IMR-90 (cell line): Measurements from ENCODE around the gene POLR3K. TPM values are rescaled to one million over a fixed set of nuclear protein-coding genes. Genes with fewer than 3 reads are reported as not detected.

ENCODE experiments used
- ATAC-seq: fragments of 200-7000 bp; cut with Tn5 transposase; 2 replicates; pipeline ENCODE4 v1.9.1; 2020; ENCODE audit warnings: low read depth, mild to moderate bottlenecking, moderate library complexity
- BruUV-seq: library from RNA; stranded (reverse); fragments of 400-500 nt; replicated peaks from 2 replicates; lab custom pipeline; 2021; lab: Mats Ljungman, UMichigan
- CTCF ChIA-PET: fragments of 300-600 bp; formaldehyde crosslinking; extraction: SDS; loops from one replicate; lab custom pipeline; 2021; ENCODE audit warnings: antibody characterized with exemption; lab: Yijun Ruan, JAX
- POLR2A ChIA-PET: fragments of 300-600 bp; sonication (Branson Sonifier 250); formaldehyde crosslinking; loops from one replicate; lab custom pipeline; 2022; ENCODE audit warnings: antibody characterized with exemption; ENCODE audit not compliant: unreplicated experiment; lab: Charles Lee
- DNase-seq: peaks from one replicate; pipeline ENCODE4 v3.0.0; 2013
- H2AFZ ChIP-seq: replicated peaks from 2 replicates; pipeline ENCODE3; 2013; ENCODE audit warnings: low read length, mild to moderate bottlenecking; ENCODE audit not compliant: poor library complexity
- H2AK5ac ChIP-seq: 2 replicates; pipeline ENCODE4 v1.6.1; 2013; ENCODE audit warnings: low read depth, low read length, inconsistent platforms
- H2AK9ac ChIP-seq: replicated peaks from 2 replicates; pipeline ENCODE3; 2013; ENCODE audit warnings: mild to moderate bottlenecking, low read depth, low read length, moderate library complexity; ENCODE audit not compliant: poor library complexity
- H2BK120ac ChIP-seq: 2 replicates; pipeline ENCODE4 v1.6.1; 2013; ENCODE audit warnings: low read depth, low read length, inconsistent platforms
- H2BK15ac ChIP-seq: 3 replicates; pipeline ENCODE4 v1.6.1; 2013; ENCODE audit warnings: low read depth, low read length, inconsistent platforms
- H2BK20ac ChIP-seq: 2 replicates; pipeline ENCODE4 v1.6.1; 2013; ENCODE audit warnings: low read depth, mild to moderate bottlenecking, inconsistent platforms, low read length, moderate library complexity
- H2BK5ac ChIP-seq: 2 replicates; pipeline ENCODE4 v1.6.1; 2013; ENCODE audit warnings: mild to moderate bottlenecking, low read depth, low read length, inconsistent platforms; ENCODE audit not compliant: poor library complexity, severe bottlenecking
- H3K14ac ChIP-seq: replicated peaks from 2 replicates; pipeline ENCODE4 v1.6.1; 2013; ENCODE audit warnings: low read depth, low read length, inconsistent platforms
- H3K18ac ChIP-seq: 2 replicates; pipeline ENCODE4 v1.6.1; 2013; ENCODE audit warnings: low read depth, low read length, control low read depth
- H3K23ac ChIP-seq: 2 replicates; pipeline ENCODE4 v1.6.1; 2013; ENCODE audit warnings: low read depth, low read length, inconsistent platforms
- H3K27ac ChIP-seq: 2 replicates; pipeline ENCODE4 v1.5.1; 2013; ENCODE audit warnings: mild to moderate bottlenecking, control low read depth, low read length; ENCODE audit not compliant: insufficient read depth
- H3K27me3 ChIP-seq: 2 replicates; pipeline ENCODE4 v1.6.1; 2013; ENCODE audit warnings: low read length; ENCODE audit not compliant: control insufficient read depth, insufficient read depth
- H3K36me3 ChIP-seq: 2 replicates; pipeline ENCODE4 v1.6.1; 2013; ENCODE audit warnings: low read length, mixed read lengths; ENCODE audit not compliant: control insufficient read depth, insufficient read depth
- H3K4ac ChIP-seq: 2 replicates; pipeline ENCODE4 v1.6.1; 2013; ENCODE audit warnings: low read depth, low read length, inconsistent platforms
- H3K4me1 ChIP-seq: 2 replicates; pipeline ENCODE4 v1.6.1; 2013; ENCODE audit warnings: low read length, mixed read lengths; ENCODE audit not compliant: control insufficient read depth, insufficient read depth
- H3K4me2 ChIP-seq: 2 replicates; pipeline ENCODE4 v1.6.1; 2013; ENCODE audit warnings: low read depth, mild to moderate bottlenecking, control low read depth, low read length, moderate library complexity
- H3K4me3 ChIP-seq: 2 replicates; pipeline ENCODE4 v1.5.1; 2013; ENCODE audit warnings: low read depth, mild to moderate bottlenecking, control low read depth, low read length, moderate library complexity; ENCODE audit not compliant: insufficient read depth
- H3K56ac ChIP-seq: 2 replicates; pipeline ENCODE4 v1.6.1; 2013; ENCODE audit warnings: low read length, inconsistent platforms; ENCODE audit not compliant: insufficient read depth; ENCODE audit errors: extremely low read depth
- H3K79me1 ChIP-seq, 2 experiments: 2 replicates each; pipeline ENCODE4 v1.6.1; 2013; ENCODE audit warnings: low read length in 2 of 2, inconsistent platforms in 1 of 2, low read depth in 1 of 2
- H3K9ac ChIP-seq: 2 replicates; pipeline ENCODE4 v1.6.1; 2013; ENCODE audit warnings: low read depth, low read length, control low read depth
- H3K9me1 ChIP-seq: 2 replicates; pipeline ENCODE4 v1.6.1; 2013; ENCODE audit warnings: low read length, inconsistent platforms; ENCODE audit not compliant: insufficient read depth
- H3K9me3 ChIP-seq: 2 replicates; pipeline ENCODE4 v1.6.1; 2013; ENCODE audit warnings: low read length; ENCODE audit not compliant: control insufficient read depth, insufficient read depth
- H4K20me1 ChIP-seq: 2 replicates; pipeline ENCODE4 v1.6.1; 2013; ENCODE audit warnings: low read length, inconsistent platforms; ENCODE audit not compliant: insufficient read depth
- H4K5ac ChIP-seq: 2 replicates; pipeline ENCODE4 v1.6.1; 2013; ENCODE audit warnings: mild to moderate bottlenecking, low read depth, low read length, control low read depth
- H4K8ac ChIP-seq, 2 experiments: 2 replicates each; pipeline ENCODE4 v1.6.1; 2013; ENCODE audit warnings: low read depth in 2 of 2, low read length in 2 of 2, control low read depth in 1 of 2, inconsistent platforms in 1 of 2
- H4K91ac ChIP-seq: 2 replicates; pipeline ENCODE4 v1.6.1; 2013; ENCODE audit warnings: low read depth, low read length, inconsistent platforms; ENCODE audit not compliant: insufficient read depth
- BHLHE40 ChIP-seq: fragments of 150-350 bp; IDR thresholded peaks from 2 replicates; pipeline ENCODE4 v1.6.1; 2016; ENCODE audit warnings: mild to moderate bottlenecking, low read depth, low read length
- CEBPB ChIP-seq: IDR thresholded peaks from 2 replicates; pipeline ENCODE4 v1.6.1; 2012; ENCODE audit warnings: low read depth, low read length, improper control_type of control experiment
- CHD1 ChIP-seq: IDR thresholded peaks from 2 replicates; pipeline ENCODE4 v1.6.1; 2012; ENCODE audit warnings: low read depth, low read length, improper control_type of control experiment
- CTCF ChIP-seq: conservative IDR thresholded peaks from 2 replicates; pipeline ENCODE4 v1.5.1; 2012; ENCODE audit warnings: mild to moderate bottlenecking, low read depth, low read length, improper control_type of control experiment
- FOS ChIP-seq: fragments of 150-350 bp; IDR thresholded peaks from 2 replicates; pipeline ENCODE4 v1.6.1; 2016; ENCODE audit warnings: low read depth, low read length
- MAFK ChIP-seq: IDR thresholded peaks from 2 replicates; pipeline ENCODE4 v1.6.1; 2012; ENCODE audit warnings: low read depth, low read length, improper control_type of control experiment
- MAZ ChIP-seq: IDR thresholded peaks from 2 replicates; pipeline ENCODE4 v1.6.1; 2012; ENCODE audit warnings: low read depth, mild to moderate bottlenecking, low read length, improper control_type of control experiment, moderate library complexity, borderline replicate concordance
- MXI1 ChIP-seq: IDR thresholded peaks from 2 replicates; pipeline ENCODE4 v1.6.1; 2012; ENCODE audit warnings: low read depth, mild to moderate bottlenecking, low read length, moderate library complexity, borderline replicate concordance
- NFE2L2 ChIP-seq: fragments of 150-350 bp; IDR thresholded peaks from 2 replicates; pipeline ENCODE4 v1.6.1; 2016; ENCODE audit warnings: low read depth, mild to moderate bottlenecking, low read length
- RAD21 ChIP-seq: IDR thresholded peaks from 2 replicates; pipeline ENCODE4 v1.6.1; 2012; ENCODE audit warnings: low read length, improper control_type of control experiment
- RCOR1 ChIP-seq: IDR thresholded peaks from 2 replicates; pipeline ENCODE4 v1.6.1; 2012; ENCODE audit warnings: mild to moderate bottlenecking, low read length, improper control_type of control experiment; ENCODE audit not compliant: insufficient replicate concordance
- RFX5 ChIP-seq: IDR thresholded peaks from 2 replicates; pipeline ENCODE4 v1.8.0; 2012; ENCODE audit warnings: low read depth, mild to moderate bottlenecking, low read length, moderate library complexity
- SMC3 ChIP-seq: fragments of 150-350 bp; IDR thresholded peaks from 2 replicates; pipeline ENCODE4 v1.6.1; 2016; ENCODE audit warnings: low read depth, mild to moderate bottlenecking, antibody characterized with exemption, low read length, moderate library complexity
- USF2 ChIP-seq: fragments of 150-350 bp; IDR thresholded peaks from 2 replicates; pipeline ENCODE4 v1.6.1; 2017; ENCODE audit warnings: mild to moderate bottlenecking, antibody characterized with exemption, low read length, low read depth
- WGBS, 2 experiments: methylation state at CpG; one replicate each; pipeline versions ENCODE4 v1.1.5 to v1.1.7; 2013; ENCODE audit warnings: missing lambda C conversion rate in 2 of 2; ENCODE audit not compliant: insufficient read length in 1 of 2; ENCODE audit errors: extremely low coverage in 2 of 2; 5-methylcytosine and 5-hydroxymethylcytosine counted together
- dilution Hi-C: fragments of 300-500 bp; cut with HindIII; formaldehyde crosslinking; loops from one replicate; pipeline ENCODE4 v1.14.3; 2018; ENCODE audit warnings: low sequenced_read_pairs; ENCODE audit not compliant: unreplicated experiment
- in situ Hi-C: fragments of 300-500 bp; cut with MboI; formaldehyde crosslinking; loops from 3 replicates; pipeline ENCODE4 v1.14.3; 2019; ENCODE audit warnings: low sequenced_read_pairs, inconsistent platforms, mixed read lengths
- intact Hi-C: fragments of 100-400 bp; cut with micrococcal nuclease; formaldehyde crosslinking; loops from 2 replicates; pipeline ENCODE4 v1.10.0; 2022
- polyA plus RNA-seq, 3 experiments: library from polyadenylated mRNA; depleted of rRNA; stranded (reverse); fragments of >200 nt; gene quantifications; 2 replicates each; pipeline ENCODE4 v1.2.3, GENCODE V29; 2012; ENCODE audit warnings: low replicate concordance in 1 of 3
- total RNA-seq: library from RNA; depleted of rRNA; stranded (reverse); fragments of >200 nt; gene quantifications from 2 replicates; pipeline ENCODE4 v1.2.3, GENCODE V29; 2012

Gene POLR3K
- total and polyA plus RNA-seq, 2 of the 4 experiments (the other 2 are of a cell fraction), result 9.0 to 39.5 TPM

- TF ChIP-seq RAD21 (no peak), CHD1 (no peak)
Measured at GRCh38 chr16:63998-64913, 10.8 kb upstream of the POLR3K start (continued).

- 0 out of 2 replicates have a peak, but pooled peaks cover under 1% of the 10 kb centered on the region for H3K9me1 ChIP-seq
- dilution Hi-C loops, result no loop called here
- no peak overlapping the region for H2BK120ac ChIP-seq
- no peak overlapping the region for H3K4me2 ChIP-seq
- H3K27ac ChIP-seq, result no peak overlapping the region
- H3K79me1 ChIP-seq, result peaks cover 24 to 67% of the 10 kb centered on the region in 2 experiments
- H4K20me1 ChIP-seq, result peaks cover 72% of the 10 kb centered on the region
- no peak for DNase-seq
- ATAC-seq, result no peak
- H3K9ac ChIP-seq, result no peak overlapping the region
- no peak overlapping the region for H2BK15ac ChIP-seq
- POLR2A ChIA-PET, result no interaction called here
- no peak overlapping the region for H3K18ac ChIP-seq
- H2BK5ac ChIP-seq, result no peak overlapping the region
- 97% methylated on average over 13 of the region's 16 CpGs; no CpG with 5 or more reads in 1 of the 2 experiments for WGBS, 2 experiments
- in situ Hi-C loops, result no loop called here
- no peaks in the 10 kb centered on the region for H3K27me3 ChIP-seq
- intact Hi-C loops, result no loop called here
- BruUV-seq, result no TSS peak
- H2AFZ ChIP-seq, result no peak overlapping the region
- peaks cover 64% of the 10 kb centered on the region for H3K36me3 ChIP-seq
- H2BK20ac ChIP-seq, result no peak overlapping the region
- no peaks in the 10 kb centered on the region for H3K9me3 ChIP-seq
- peaks cover 20% of the 10 kb centered on the region for H3K4me1 ChIP-seq
- H3K4ac ChIP-seq, result no peak overlapping the region
- H4K8ac ChIP-seq, result no peak overlapping the region
- no peak overlapping the region for H3K23ac ChIP-seq
- no peak overlapping the region for H3K14ac ChIP-seq
- CTCF ChIA-PET, result no interaction called here
- no peak overlapping the region for H2AK5ac ChIP-seq
- H4K5ac ChIP-seq, result no peak overlapping the region
- peak overlapping the region; percentile 9 for H2AK9ac ChIP-seq
- no peak overlapping the region for H3K56ac ChIP-seq
- no peak overlapping the region for H3K4me3 ChIP-seq
- H4K91ac ChIP-seq, result no peak overlapping the region
- TF ChIP-seq BHLHE40, result no peak
- no peak for TF ChIP-seq SMC3
- no peak for TF ChIP-seq RAD21
- TF ChIP-seq MAZ, result no peak
- no peak for TF ChIP-seq USF2
- no peak for TF ChIP-seq NFE2L2
- no peak for TF ChIP-seq CEBPB
- no peak for TF ChIP-seq MAFK
- TF ChIP-seq MXI1, result no peak
- no peak for TF ChIP-seq CTCF
- TF ChIP-seq RFX5, result no peak
- TF ChIP-seq FOS, result no peak
- no peak for TF ChIP-seq RCOR1
- no peak for TF ChIP-seq CHD1
Measured at GRCh38 chr16:63466-63865, 10.1 kb upstream of the POLR3K start.
